ENCODE results near the gene GREB1. TPM values are rescaled to one million over a fixed set of nuclear protein-coding genes. Genes with fewer than 3 reads are reported as not detected.

The GREB1 gene
- polyA plus RNA-seq, 1 donor from 2014 or later: 17.2 TPM

GRCh38 chr2:11581124-11581796 is 47.4 kb downstream of the GREB1 start:
- H3F3A ChIP-seq (ENCODE audit: insufficient read depth, low read length, poor library complexity, severe bottlenecking): no peaks in the 10 kb centered on the region
- no peaks in the 10 kb centered on the region for H3K79me2 ChIP-seq (replicated peaks; ENCODE audit: insufficient read depth, low read length)
- no peak overlapping the region for H3K4me3 ChIP-seq (ENCODE audit: low read length)
- no peak overlapping the region for H3K9ac ChIP-seq (ENCODE audit: low read length)
- TF ChIP-seq MXI1 (conservative IDR thresholded peaks at IDR 0.05; ENCODE audit: poor library complexity, severe bottlenecking): no peak
- TF ChIP-seq SMC3 (conservative IDR thresholded peaks at IDR 0.05; ENCODE audit: poor library complexity): no peak
- H3K9me2 ChIP-seq (ENCODE audit: insufficient read depth, low read length): no peaks in the 10 kb centered on the region
- no peak overlapping the region for H2AFZ ChIP-seq (ENCODE audit: low read depth, low read length)
- no peak overlapping the region for H3K27ac ChIP-seq (ENCODE audit: low read length)
- H3K9me3 ChIP-seq (ENCODE audit: low read length): no peaks in the 10 kb centered on the region
- H3K4me2 ChIP-seq (ENCODE audit: low read length): no peak overlapping the region
- no peaks in the 10 kb centered on the region for H3K27me3 ChIP-seq (ENCODE audit: insufficient read depth, low read depth, low read length)
- H3K36me3 ChIP-seq (ENCODE audit: insufficient read depth, low read length): no peaks in the 10 kb centered on the region
- no peaks in the 10 kb centered on the region for H4K20me1 ChIP-seq (ENCODE audit: insufficient read depth)

DNA sequence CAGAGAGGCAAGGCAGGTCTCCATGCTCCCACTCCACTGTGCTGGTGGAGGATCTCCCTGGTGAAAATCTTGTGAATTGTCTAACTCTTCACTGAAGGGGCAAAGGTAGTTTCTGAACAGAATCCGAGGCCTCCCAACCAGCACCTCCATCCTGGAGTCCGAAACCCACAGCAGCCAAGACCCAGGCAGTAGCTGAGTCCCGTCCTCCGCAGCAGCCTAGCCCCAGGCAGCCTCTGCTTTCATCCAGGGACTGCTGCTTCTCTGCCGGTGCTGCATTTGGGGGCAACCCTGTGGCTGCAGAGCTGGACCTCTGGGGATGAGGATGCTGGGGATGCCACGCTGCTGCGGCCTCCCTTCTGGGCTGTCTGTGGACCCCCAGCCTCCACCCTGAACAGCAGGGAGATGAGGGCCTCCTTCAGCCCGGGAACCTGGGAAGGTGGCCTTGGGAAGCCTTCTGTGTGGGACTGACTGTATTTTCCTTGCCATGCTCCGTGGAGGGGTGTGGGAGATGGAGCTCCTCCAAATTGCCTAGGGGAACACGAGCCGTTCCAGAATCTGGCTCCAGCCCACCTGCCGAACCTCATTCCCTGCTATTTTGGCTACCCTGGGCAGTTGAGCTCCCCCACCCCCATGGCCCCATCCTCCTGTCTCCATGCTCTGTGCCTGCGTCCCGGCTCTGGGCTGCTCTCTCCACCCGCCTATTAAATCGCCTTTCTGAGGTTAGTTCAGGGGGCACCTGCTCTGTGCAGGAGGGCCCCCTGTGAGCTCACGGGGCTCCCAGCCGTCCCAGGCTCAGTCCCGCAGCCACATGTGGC is 48.2 kb downstream of the GREB1 start:
- no peaks in the 10 kb centered on the region for H3K79me2 ChIP-seq (replicated peaks; ENCODE audit: insufficient read depth, low read length)
- H3K9ac ChIP-seq (ENCODE audit: low read length): no peak overlapping the region
- TF ChIP-seq EZH2 (IDR thresholded peaks at IDR 0.05; ENCODE audit: borderline replicate concordance, insufficient read depth, low read length, poor library complexity, severe bottlenecking) (no peak), CTCF (IDR thresholded peaks at IDR 0.05; ENCODE audit: poor library complexity, severe bottlenecking) (no peak), SMC3 (conservative IDR thresholded peaks at IDR 0.05; ENCODE audit: poor library complexity) (no peak), MXI1 (conservative IDR thresholded peaks at IDR 0.05; ENCODE audit: poor library complexity, severe bottlenecking) (no peak), RAD21 (conservative IDR thresholded peaks at IDR 0.05) (no peak), POLR2AphosphoS5 (IDR thresholded peaks at IDR 0.05) (no peak), EP300 (conservative IDR thresholded peaks at IDR 0.05; ENCODE audit: poor library complexity, severe bottlenecking) (no peak), TAF1 (IDR thresholded peaks at IDR 0.05; ENCODE audit: low read depth) (no peak)
- TF ChIP-seq, protein P1, sequence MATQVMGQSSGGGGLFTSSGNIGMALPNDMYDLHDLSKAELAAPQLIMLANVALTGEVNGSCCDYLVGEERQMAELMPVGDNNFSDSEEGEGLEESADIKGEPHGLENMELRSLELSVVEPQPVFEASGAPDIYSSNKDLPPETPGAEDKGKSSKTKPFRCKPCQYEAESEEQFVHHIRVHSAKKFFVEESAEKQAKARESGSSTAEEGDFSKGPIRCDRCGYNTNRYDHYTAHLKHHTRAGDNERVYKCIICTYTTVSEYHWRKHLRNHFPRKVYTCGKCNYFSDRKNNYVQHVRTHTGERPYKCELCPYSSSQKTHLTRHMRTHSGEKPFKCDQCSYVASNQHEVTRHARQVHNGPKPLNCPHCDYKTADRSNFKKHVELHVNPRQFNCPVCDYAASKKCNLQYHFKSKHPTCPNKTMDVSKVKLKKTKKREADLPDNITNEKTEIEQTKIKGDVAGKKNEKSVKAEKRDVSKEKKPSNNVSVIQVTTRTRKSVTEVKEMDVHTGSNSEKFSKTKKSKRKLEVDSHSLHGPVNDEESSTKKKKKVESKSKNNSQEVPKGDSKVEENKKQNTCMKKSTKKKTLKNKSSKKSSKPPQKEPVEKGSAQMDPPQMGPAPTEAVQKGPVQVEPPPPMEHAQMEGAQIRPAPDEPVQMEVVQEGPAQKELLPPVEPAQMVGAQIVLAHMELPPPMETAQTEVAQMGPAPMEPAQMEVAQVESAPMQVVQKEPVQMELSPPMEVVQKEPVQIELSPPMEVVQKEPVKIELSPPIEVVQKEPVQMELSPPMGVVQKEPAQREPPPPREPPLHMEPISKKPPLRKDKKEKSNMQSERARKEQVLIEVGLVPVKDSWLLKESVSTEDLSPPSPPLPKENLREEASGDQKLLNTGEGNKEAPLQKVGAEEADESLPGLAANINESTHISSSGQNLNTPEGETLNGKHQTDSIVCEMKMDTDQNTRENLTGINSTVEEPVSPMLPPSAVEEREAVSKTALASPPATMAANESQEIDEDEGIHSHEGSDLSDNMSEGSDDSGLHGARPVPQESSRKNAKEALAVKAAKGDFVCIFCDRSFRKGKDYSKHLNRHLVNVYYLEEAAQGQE (IDR thresholded peaks at IDR 0.05; ENCODE audit: borderline replicate concordance): no peak
- H3K36me3 ChIP-seq (ENCODE audit: insufficient read depth, low read length): no peaks in the 10 kb centered on the region
- H3K9me2 ChIP-seq (ENCODE audit: insufficient read depth, low read length): no peaks in the 10 kb centered on the region
- no peaks in the 10 kb centered on the region for H3K9me3 ChIP-seq (ENCODE audit: low read length)
- H3K27me3 ChIP-seq (ENCODE audit: insufficient read depth, low read depth, low read length): no peaks in the 10 kb centered on the region
- no peak overlapping the region for H3K27ac ChIP-seq (ENCODE audit: low read length)
- no peak overlapping the region for H2AFZ ChIP-seq (ENCODE audit: low read depth, low read length)
- H4K20me1 ChIP-seq (ENCODE audit: insufficient read depth): no peaks in the 10 kb centered on the region
- no peaks in the 10 kb centered on the region for H3F3A ChIP-seq (ENCODE audit: insufficient read depth, low read length, poor library complexity, severe bottlenecking)
- H3K4me2 ChIP-seq (ENCODE audit: low read length): no peak overlapping the region
- H3K4me3 ChIP-seq (ENCODE audit: low read length): no peak overlapping the region

All from neural cell (in vitro differentiated cells).